ENCODE measurements around the gene GLCCI1.

GLCCI1 gene

GRCh38 chr7:8115547-8116402 is 147.2 kb downstream of the GLCCI1 start:
- H3K79me2 ChIP-seq (ENCODE audit: control insufficient read depth, insufficient read depth, low read length, poor library complexity): no peaks in the 10 kb centered on the region
- no peaks in the 10 kb centered on the region for H3K27me3 ChIP-seq (ENCODE audit: insufficient read depth, low read length)
- H3K27ac ChIP-seq (ENCODE audit: low read depth, low read length): no peak overlapping the region
- H4K8ac ChIP-seq (ENCODE audit: low read depth, low read length): no peak overlapping the region
- no peak overlapping the region for H3K23ac ChIP-seq (ENCODE audit: low read length)
- no peak for DNase-seq
- H2BK12ac ChIP-seq (ENCODE audit: low read length): no peak overlapping the region
- no peak overlapping the region for H3K4ac ChIP-seq (ENCODE audit: low read depth, low read length)
- no peak overlapping the region for H2BK120ac ChIP-seq (ENCODE audit: insufficient read depth, low read length, poor library complexity)
- no peak overlapping the region for H3K14ac ChIP-seq (ENCODE audit: low read length)
- no peak overlapping the region for H3K4me3 ChIP-seq (ENCODE audit: low read depth, low read length)
- no peak overlapping the region for H3K18ac ChIP-seq (ENCODE audit: low read length)
- H3K79me1 ChIP-seq (ENCODE audit: low read length): no peaks in the 10 kb centered on the region
- no peak overlapping the region for H2BK5ac ChIP-seq (ENCODE audit: low read depth, low read length, poor library complexity)
- no peak overlapping the region for H4K91ac ChIP-seq (ENCODE audit: low read depth, low read length)
- no peak overlapping the region for H2AK5ac ChIP-seq (ENCODE audit: low read length)
- H3K36me3 ChIP-seq (ENCODE audit: control insufficient read depth in 1 of 2, insufficient read depth in 2 of 2, low read length in 2 of 2): peaks cover 0 to 2% of the 10 kb centered on the region in 2 experiments
- peaks cover 2% of the 10 kb centered on the region for H3K9me3 ChIP-seq (ENCODE audit: insufficient read depth, low read depth, low read length)
- no peak overlapping the region for H3K9ac ChIP-seq (ENCODE audit: low read length)
- no peaks in the 10 kb centered on the region for H3K4me1 ChIP-seq (ENCODE audit: control insufficient read depth in 1 of 2, insufficient read depth in 2 of 2, low read length in 2 of 2)
- WGBS (ENCODE audit: extremely low coverage, insufficient coverage, insufficient read length): no CpG with 5 or more reads among the region's 3 CpGs
- no peak overlapping the region for H2AFZ ChIP-seq (ENCODE audit: insufficient read depth, low read length, poor library complexity)
- H4K12ac ChIP-seq (ENCODE audit: low read depth, low read length): no peak overlapping the region
- no peak overlapping the region for H3K4me2 ChIP-seq (ENCODE audit: low read length)

GRCh38 chr7:8117195-8117594 is 148.6 kb downstream of the GLCCI1 start:
- Histone ChIP-seq H3K14ac (ENCODE audit: low read length) (no peak overlapping the region), H3K79me1 (ENCODE audit: low read length) (no peaks in the 10 kb centered on the region), H3K9ac (ENCODE audit: low read length) (no peak overlapping the region), H3K27ac (ENCODE audit: low read depth, low read length) (no peak overlapping the region), H2BK120ac (ENCODE audit: insufficient read depth, low read length, poor library complexity) (no peak overlapping the region), H3K27me3 (ENCODE audit: insufficient read depth, low read length) (no peaks in the 10 kb centered on the region), H3K79me2 (ENCODE audit: control insufficient read depth, insufficient read depth, low read length, poor library complexity) (no peaks in the 10 kb centered on the region), H3K4me1 (ENCODE audit: control insufficient read depth in 1 of 2, insufficient read depth in 2 of 2, low read length in 2 of 2) (no peaks in the 10 kb centered on the region), H2AFZ (ENCODE audit: insufficient read depth, low read length, poor library complexity) (no peak overlapping the region), H4K12ac (ENCODE audit: low read depth, low read length) (no peak overlapping the region), H3K4ac (ENCODE audit: low read depth, low read length) (no peak overlapping the region), H3K23ac (ENCODE audit: low read length) (no peak overlapping the region), H3K9me3 (ENCODE audit: insufficient read depth, low read depth, low read length) (peaks cover 2% of the 10 kb centered on the region), H2BK5ac (ENCODE audit: low read depth, low read length, poor library complexity) (no peak overlapping the region), H2AK5ac (ENCODE audit: low read length) (no peak overlapping the region), H2BK12ac (ENCODE audit: low read length) (no peak overlapping the region), H3K36me3 (ENCODE audit: control insufficient read depth in 1 of 2, insufficient read depth in 2 of 2, low read length in 2 of 2) (peaks cover 0 to 2% of the 10 kb centered on the region in 2 experiments), H4K8ac (ENCODE audit: low read depth, low read length) (no peak overlapping the region), H3K18ac (ENCODE audit: low read length) (no peak overlapping the region), H4K91ac (ENCODE audit: low read depth, low read length) (no peak overlapping the region), H3K4me3 (ENCODE audit: low read depth, low read length) (no peak overlapping the region), H3K4me2 (ENCODE audit: low read length) (no peak overlapping the region)
- WGBS (ENCODE audit: extremely low coverage, insufficient coverage, insufficient read length): no CpG with 5 or more reads among the region's 2 CpGs
- no peak for DNase-seq

GRCh38 chr7:8119262-8119661 is 150.7 kb downstream of the GLCCI1 start:
- H3K79me2 ChIP-seq (ENCODE audit: control insufficient read depth, insufficient read depth, low read length, poor library complexity): no peaks in the 10 kb centered on the region
- H3K9me3 ChIP-seq (ENCODE audit: insufficient read depth, low read depth, low read length): peaks cover 2% of the 10 kb centered on the region
- no peaks in the 10 kb centered on the region for H3K27me3 ChIP-seq (ENCODE audit: insufficient read depth, low read length)
- H3K4ac ChIP-seq (ENCODE audit: low read depth, low read length): no peak overlapping the region
- no peak overlapping the region for H4K91ac ChIP-seq (ENCODE audit: low read depth, low read length)
- H3K36me3 ChIP-seq (ENCODE audit: control insufficient read depth in 1 of 2, insufficient read depth in 2 of 2, low read length in 2 of 2): no peaks in the 10 kb centered on the region
- no peak overlapping the region for H2AFZ ChIP-seq (ENCODE audit: insufficient read depth, low read length, poor library complexity)
- H3K18ac ChIP-seq (ENCODE audit: low read length): no peak overlapping the region
- no peak overlapping the region for H4K12ac ChIP-seq (ENCODE audit: low read depth, low read length)
- H3K4me2 ChIP-seq (ENCODE audit: low read length): no peak overlapping the region
- H3K27ac ChIP-seq (ENCODE audit: low read depth, low read length): no peak overlapping the region
- H2AK5ac ChIP-seq (ENCODE audit: low read length): no peak overlapping the region
- H3K9ac ChIP-seq (ENCODE audit: low read length): no peak overlapping the region
- H4K8ac ChIP-seq (ENCODE audit: low read depth, low read length): no peak overlapping the region
- DNase-seq: no peak
- no peaks in the 10 kb centered on the region for H3K4me1 ChIP-seq (ENCODE audit: control insufficient read depth in 1 of 2, insufficient read depth in 2 of 2, low read length in 2 of 2)
- H3K4me3 ChIP-seq (ENCODE audit: low read depth, low read length): no peak overlapping the region
- no peaks in the 10 kb centered on the region for H3K79me1 ChIP-seq (ENCODE audit: low read length)
- no peak overlapping the region for H2BK5ac ChIP-seq (ENCODE audit: low read depth, low read length, poor library complexity)
- no peak overlapping the region for H2BK12ac ChIP-seq (ENCODE audit: low read length)
- H3K14ac ChIP-seq (ENCODE audit: low read length): no peak overlapping the region
- no peak overlapping the region for H2BK120ac ChIP-seq (ENCODE audit: insufficient read depth, low read length, poor library complexity)
- no peak overlapping the region for H3K23ac ChIP-seq (ENCODE audit: low read length)
- WGBS (ENCODE audit: extremely low coverage, insufficient coverage, insufficient read length): no CpG with 5 or more reads among the region's 8 CpGs

GRCh38 chr7:8120390-8121058 is 151.9 kb downstream of the GLCCI1 start:
- H3K4me1 ChIP-seq (ENCODE audit: control insufficient read depth in 1 of 2, insufficient read depth in 2 of 2, low read length in 2 of 2): no peaks in the 10 kb centered on the region
- H2BK5ac ChIP-seq (ENCODE audit: low read depth, low read length, poor library complexity): no peak overlapping the region
- H3K79me2 ChIP-seq (ENCODE audit: control insufficient read depth, insufficient read depth, low read length, poor library complexity): no peaks in the 10 kb centered on the region
- H3K9me3 ChIP-seq (ENCODE audit: insufficient read depth, low read depth, low read length): peaks cover 2% of the 10 kb centered on the region
- WGBS (ENCODE audit: extremely low coverage, insufficient coverage, insufficient read length): no CpG with 5 or more reads among the region's 12 CpGs
- no peak overlapping the region for H3K4me2 ChIP-seq (ENCODE audit: low read length)
- H3K36me3 ChIP-seq (ENCODE audit: control insufficient read depth in 1 of 2, insufficient read depth in 2 of 2, low read length in 2 of 2): no peaks in the 10 kb centered on the region
- no peak overlapping the region for H4K91ac ChIP-seq (ENCODE audit: low read depth, low read length)
- no peak overlapping the region for H4K12ac ChIP-seq (ENCODE audit: low read depth, low read length)
- no peak overlapping the region for H3K23ac ChIP-seq (ENCODE audit: low read length)
- H3K27me3 ChIP-seq (ENCODE audit: insufficient read depth, low read length): no peaks in the 10 kb centered on the region
- H2BK12ac ChIP-seq (ENCODE audit: low read length): no peak overlapping the region
- H4K8ac ChIP-seq (ENCODE audit: low read depth, low read length): no peak overlapping the region
- no peaks in the 10 kb centered on the region for H3K79me1 ChIP-seq (ENCODE audit: low read length)
- H3K9ac ChIP-seq (ENCODE audit: low read length): no peak overlapping the region
- no peak overlapping the region for H3K4me3 ChIP-seq (ENCODE audit: low read depth, low read length)
- H3K27ac ChIP-seq (ENCODE audit: low read depth, low read length): no peak overlapping the region
- no peak overlapping the region for H3K4ac ChIP-seq (ENCODE audit: low read depth, low read length)
- DNase-seq: no peak
- H2BK120ac ChIP-seq (ENCODE audit: insufficient read depth, low read length, poor library complexity): no peak overlapping the region
- H3K18ac ChIP-seq (ENCODE audit: low read length): no peak overlapping the region
- no peak overlapping the region for H3K14ac ChIP-seq (ENCODE audit: low read length)
- H2AK5ac ChIP-seq (ENCODE audit: low read length): no peak overlapping the region
- H2AFZ ChIP-seq (ENCODE audit: insufficient read depth, low read length, poor library complexity): no peak overlapping the region

All from trophoblast cell (in vitro differentiated cells and primary cell).